Mesenchymal stem cell (in vitro differentiated cells and primary cell): ENCODE data around the gene RUNX2.

Experiments
- DNase-seq: peaks from one replicate; pipeline ENCODE4 v3.0.0-alpha.2; 2013
- H2AFZ ChIP-seq: one replicate; pipeline ENCODE4 v1.6.1; 2013; ENCODE audit warnings: low read depth, mild to moderate bottlenecking, control low read depth, inconsistent platforms, low read length, moderate library complexity
- H2AK5ac ChIP-seq: 2 replicates; pipeline ENCODE4 v1.6.1; 2013; ENCODE audit warnings: low read length, moderate library complexity, mild to moderate bottlenecking, inconsistent platforms; ENCODE audit not compliant: severe bottlenecking
- H2BK120ac ChIP-seq: one replicate; pipeline ENCODE4 v1.6.1; 2013; ENCODE audit warnings: low read depth, mild to moderate bottlenecking, inconsistent platforms, low read length, moderate library complexity
- H2BK12ac ChIP-seq, 2 experiments: one replicate each; pipeline ENCODE4 v1.6.1; 2013; ENCODE audit warnings: inconsistent platforms in 2 of 2, low read length in 2 of 2, mild to moderate bottlenecking in 2 of 2, moderate library complexity in 2 of 2, control low read depth in 1 of 2
- H2BK15ac ChIP-seq: one replicate; pipeline ENCODE4 v1.6.1; 2013; ENCODE audit warnings: mild to moderate bottlenecking, low read depth, inconsistent platforms; ENCODE audit not compliant: poor library complexity, severe bottlenecking
- H2BK5ac ChIP-seq: 2 replicates; pipeline ENCODE4 v1.6.1; 2013; ENCODE audit warnings: low read depth, mild to moderate bottlenecking, low read length, control low read depth, inconsistent platforms; ENCODE audit not compliant: poor library complexity, severe bottlenecking
- H3K14ac ChIP-seq, 2 experiments: one replicate each; pipeline ENCODE4 v1.6.1; 2013; ENCODE audit warnings: inconsistent platforms in 2 of 2, low read length in 2 of 2, control low read depth in 1 of 2, mild to moderate bottlenecking in 1 of 2, moderate library complexity in 1 of 2
- H3K18ac ChIP-seq, 2 experiments: one replicate each; pipeline ENCODE4 v1.6.1; 2013; ENCODE audit warnings: inconsistent platforms in 2 of 2, low read length in 2 of 2, control low read depth in 1 of 2, low read depth in 1 of 2, mild to moderate bottlenecking in 1 of 2
- H3K23ac ChIP-seq, 2 experiments: one replicate each; pipeline ENCODE4 v1.6.1; 2013; ENCODE audit warnings: inconsistent platforms in 2 of 2, low read length in 2 of 2, mild to moderate bottlenecking in 2 of 2, moderate library complexity in 2 of 2, control low read depth in 1 of 2
- H3K27ac ChIP-seq: 2 replicates; pipeline ENCODE4 v1.5.1; 2013; ENCODE audit warnings: mild to moderate bottlenecking, moderate library complexity, low read length, control low read depth, inconsistent platforms; ENCODE audit not compliant: poor library complexity, severe bottlenecking
- H3K27me3 ChIP-seq, 2 experiments: 2 replicates each; pipeline versions ENCODE4 v1.6.1 to v1.7.0; 2013; ENCODE audit warnings: low read length in 2 of 2, mild to moderate bottlenecking in 2 of 2, moderate library complexity in 2 of 2, control low read depth in 1 of 2, inconsistent platforms in 1 of 2; ENCODE audit not compliant: control insufficient read depth in 1 of 2, insufficient read depth in 1 of 2
- H3K36me3 ChIP-seq, 2 experiments: 2 replicates each; pipeline versions ENCODE4 v1.6.1 to v1.7.0; 2013; ENCODE audit warnings: low read length in 2 of 2, control low read depth in 1 of 2, inconsistent platforms in 1 of 2, low read depth in 1 of 2, mild to moderate bottlenecking in 1 of 2; ENCODE audit not compliant: insufficient read depth in 2 of 2, control insufficient read depth in 1 of 2
- H3K4ac ChIP-seq, 2 experiments: one replicate each; pipeline ENCODE4 v1.6.1; 2013; ENCODE audit warnings: inconsistent platforms in 2 of 2, low read length in 2 of 2, mild to moderate bottlenecking in 2 of 2, moderate library complexity in 2 of 2, control low read depth in 1 of 2, low read depth in 1 of 2
- H3K4me1 ChIP-seq: 2 replicates; pipeline ENCODE4 v1.6.1; 2013; ENCODE audit warnings: low read depth, low read length, control low read depth; ENCODE audit not compliant: control insufficient read depth, insufficient read depth
- H3K4me2 ChIP-seq: 2 replicates; pipeline ENCODE4 v1.6.1; 2013; ENCODE audit warnings: low read length, mild to moderate bottlenecking, inconsistent platforms; ENCODE audit not compliant: poor library complexity, severe bottlenecking
- H3K4me3 ChIP-seq, 2 experiments: 2 replicates each; pipeline versions ENCODE4 v1.5.1 to v1.7.0; 2013; ENCODE audit warnings: low read length in 2 of 2, mild to moderate bottlenecking in 2 of 2, control low read depth in 1 of 2, low read depth in 1 of 2; ENCODE audit not compliant: insufficient read depth in 1 of 2
- H3K79me1 ChIP-seq: replicated peaks from 2 replicates; pipeline ENCODE4 v1.6.1; 2013; ENCODE audit warnings: mild to moderate bottlenecking, control low read depth, low read length, inconsistent platforms; ENCODE audit not compliant: poor library complexity, severe bottlenecking
- H3K9ac ChIP-seq: 2 replicates; pipeline ENCODE4 v1.7.0; 2013; ENCODE audit warnings: mild to moderate bottlenecking, low read length, moderate library complexity
- H3K9me3 ChIP-seq: 2 replicates; pipeline ENCODE4 v1.7.0; 2013; ENCODE audit warnings: mild to moderate bottlenecking, low read length; ENCODE audit not compliant: control insufficient read depth
- H4K8ac ChIP-seq: one replicate; pipeline ENCODE4 v1.6.1; 2013; ENCODE audit warnings: inconsistent platforms, mild to moderate bottlenecking, low read length, moderate library complexity
- H4K91ac ChIP-seq: one replicate; pipeline ENCODE4 v1.6.1; 2013; ENCODE audit warnings: mild to moderate bottlenecking, low read length, inconsistent platforms
- WGBS: methylation state at CpG from one replicate; pipeline ENCODE4 v1.1.7; 2013; ENCODE audit warnings: mixed read lengths; 5-methylcytosine and 5-hydroxymethylcytosine counted together

The RUNX2 gene

GRCh38 chr6:45423111-45423823 is 95.1 kb downstream of the RUNX2 start:
- peak overlapping the region; percentile 98 for H4K8ac ChIP-seq
- peak overlapping the region; percentile 80 to 89 for H2BK12ac ChIP-seq
- no peaks in the 10 kb centered on the region for H3K36me3 ChIP-seq
- peak overlapping the region; percentile 99 to 100 for H3K18ac ChIP-seq
- H3K4ac ChIP-seq = peak overlapping the region; percentile 98 to 99
- H2BK120ac ChIP-seq = peak overlapping the region; percentile 99
- no peaks in the 10 kb centered on the region for H3K9me3 ChIP-seq
- H3K9ac ChIP-seq = peak overlapping the region; percentile 89
- peak overlapping the region; percentile 94 for H3K4me2 ChIP-seq
- H3K14ac ChIP-seq = peak overlapping the region; percentile 76 to 88
- H2BK15ac ChIP-seq = peak overlapping the region; percentile 97
- H3K4me3 ChIP-seq = peak overlapping the region; percentile 78 to 93
- H3K23ac ChIP-seq = peak overlapping the region; percentile 67 to 86
- H3K27ac ChIP-seq = peak overlapping the region; percentile 88
- peak overlapping the region; percentile 98 for H4K91ac ChIP-seq
- WGBS = under 1% methylated on average over 51 of the region's 62 CpGs
- peaks cover 2% of the 10 kb centered on the region for H3K79me1 ChIP-seq
- peak overlapping the region; percentile 96 for H2BK5ac ChIP-seq
- H2AK5ac ChIP-seq = peak overlapping the region; percentile 23
- DNase-seq = peak; percentile 43
- H3K27me3 ChIP-seq = peaks cover 0 to 6% of the 10 kb centered on the region in 2 experiments
- H2AFZ ChIP-seq = peak overlapping the region; percentile 46
- peaks cover 6% of the 10 kb centered on the region for H3K4me1 ChIP-seq

- H3K4me3 ChIP-seq = peak overlapping the region; percentile 78 to 93
- peak overlapping the region; percentile 99 to 100 for H3K18ac ChIP-seq
- H4K91ac ChIP-seq = peak overlapping the region; percentile 98
- peak overlapping the region; percentile 96 for H2BK5ac ChIP-seq
- H3K9ac ChIP-seq = peak overlapping the region; percentile 89
- no peaks in the 10 kb centered on the region for H3K9me3 ChIP-seq
- peaks cover 6% of the 10 kb centered on the region for H3K4me1 ChIP-seq
- peak overlapping the region; percentile 99 for H2BK12ac ChIP-seq
- peak overlapping the region; percentile 98 to 99 for H3K4ac ChIP-seq
- H3K36me3 ChIP-seq = no peaks in the 10 kb centered on the region
- peak overlapping the region; percentile 67 to 97 for H3K23ac ChIP-seq
- peaks cover 2% of the 10 kb centered on the region for H3K79me1 ChIP-seq
- peak overlapping the region; percentile 76 to 99 for H3K14ac ChIP-seq
- peak overlapping the region; percentile 95 for H2AK5ac ChIP-seq
- peaks cover 0 to 6% of the 10 kb centered on the region in 2 experiments for H3K27me3 ChIP-seq
- H2BK120ac ChIP-seq = peak overlapping the region; percentile 99
- H4K8ac ChIP-seq = peak overlapping the region; percentile 98
- H3K27ac ChIP-seq = peak overlapping the region; percentile 56
- H3K4me2 ChIP-seq = peak overlapping the region; percentile 94
- H2AFZ ChIP-seq = peak overlapping the region; percentile 37
- peak overlapping the region; percentile 97 for H2BK15ac ChIP-seq
- 6% methylated on average over 30 of the region's 38 CpGs for WGBS
- peak; percentile 57 for DNase-seq
These were observed 95.8 kb downstream of the RUNX2 start for GRCh38 chr6:45423824-45424450.

- Histone ChIP-seq H3K14ac (peak overlapping the region in 1 of 2 experiments; percentile 99), H3K79me1 (peaks cover 2% of the 10 kb centered on the region), H2AK5ac (peak overlapping the region; percentile 95), H4K8ac (peak overlapping the region; percentile 16), H3K36me3 (no peaks in the 10 kb centered on the region), H3K4me1 (peaks cover 6% of the 10 kb centered on the region), H4K91ac (peak overlapping the region; percentile 5), H3K4me3 (peak overlapping the region; percentile 78 to 93), H2AFZ (no peak overlapping the region), H3K4ac (peak overlapping the region; percentile 9 to 98), H3K23ac (peak overlapping the region in 1 of 2 experiments; percentile 97), H3K9ac (peak overlapping the region; percentile 89), H3K4me2 (peak overlapping the region; percentile 94), H2BK5ac (peak overlapping the region; percentile 96), H2BK15ac (no peak overlapping the region), H3K27me3 (peaks cover 0 to 6% of the 10 kb centered on the region in 2 experiments), H3K9me3 (no peaks in the 10 kb centered on the region), H2BK12ac (peak overlapping the region; percentile 99), H2BK120ac (peak overlapping the region; percentile 54), H3K18ac (peak overlapping the region; percentile 25 to 98), H3K27ac (peak overlapping the region; percentile 56)
- no peak for DNase-seq
- WGBS = 40% methylated on average over 1 of the region's 6 CpGs
These were observed 96.3 kb downstream of the RUNX2 start for GRCh38 chr6:45424451-45424861.

DNA sequence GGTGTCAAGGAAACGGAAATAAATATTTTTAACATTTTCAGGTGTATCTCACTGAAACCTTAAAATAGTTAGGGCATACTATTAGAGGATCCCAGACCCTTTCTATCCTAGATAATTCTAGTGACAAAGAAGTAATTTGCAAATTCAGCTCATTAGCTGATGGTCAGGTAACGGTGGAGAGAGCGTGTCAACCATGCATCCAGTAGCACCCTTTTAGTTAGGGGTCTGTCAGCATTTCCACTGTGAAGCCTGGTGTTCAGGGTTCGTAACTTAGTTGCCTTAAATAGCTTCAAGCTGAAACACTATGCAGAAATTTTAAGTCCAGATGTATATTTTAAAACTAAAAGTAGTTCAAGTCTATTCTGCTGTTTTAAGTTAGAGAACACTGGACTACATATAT is 98.1 kb downstream of the RUNX2 start:
- H3K4me1 ChIP-seq = no peaks in the 10 kb centered on the region
- no peak overlapping the region for H4K91ac ChIP-seq
- no peak overlapping the region for H4K8ac ChIP-seq
- no peak overlapping the region for H2BK5ac ChIP-seq
- no peak overlapping the region for H2AK5ac ChIP-seq
- H3K23ac ChIP-seq = no peak overlapping the region
- peak overlapping the region in 1 of 2 experiments; percentile 94 for H2BK12ac ChIP-seq
- 90% methylated on average over 2 of the region's 4 CpGs for WGBS
- H3K9me3 ChIP-seq = no peaks in the 10 kb centered on the region
- no peak overlapping the region for H3K27ac ChIP-seq
- H2AFZ ChIP-seq = no peak overlapping the region
- no peak overlapping the region for H2BK120ac ChIP-seq
- no peak overlapping the region for H3K9ac ChIP-seq
- no peak overlapping the region for H3K14ac ChIP-seq
- no peak overlapping the region for H3K4me3 ChIP-seq
- H3K27me3 ChIP-seq = no peaks in the 10 kb centered on the region
- no peaks in the 10 kb centered on the region for H3K36me3 ChIP-seq
- peak overlapping the region; percentile 56 to 68 for H3K18ac ChIP-seq
- no peak overlapping the region for H2BK15ac ChIP-seq
- H3K4ac ChIP-seq = no peak overlapping the region
- no peak for DNase-seq
- no peaks in the 10 kb centered on the region for H3K79me1 ChIP-seq
- H3K4me2 ChIP-seq = peak overlapping the region; percentile 48
